Prostate gland (tissue), 2 donors: ENCODE data around the gene DNAJC11. TPM values are rescaled to one million over a fixed set of nuclear protein-coding genes. Genes with fewer than 3 reads are reported as not detected.

Source experiments
- DNase-seq: peaks from one replicate; pipeline ENCODE4 v3.0.0-alpha.2; 2019; ENCODE audit warnings: low spot score
- H3K27ac ChIP-seq, 2 donors: fragments of 200-600 bp; sonication (generic); 2 replicates each; pipeline ENCODE4 v1.5.1; 2017 to 2019
- H3K27me3 ChIP-seq: fragments of 200-600 bp; sonication (generic); replicated peaks from 2 replicates; pipeline ENCODE4 v1.5.1; 2019; ENCODE audit not compliant: insufficient read depth
- H3K36me3 ChIP-seq, 2 donors: fragments of 200-600 bp; sonication (generic); 1 replicate in 1 of 2; 2 replicates in 1 of 2; pipeline versions ENCODE4 v1.5.1 to v1.8.1; 2017 to 2019
- H3K4me1 ChIP-seq: fragments of 200-600 bp; sonication (generic); replicated peaks from 2 replicates; pipeline ENCODE4 v1.5.1; 2019
- H3K4me3 ChIP-seq, 2 donors: fragments of 200-600 bp; sonication (generic); 2 replicates each; pipeline ENCODE4 v1.5.1; 2017 to 2019
- H3K9me3 ChIP-seq: fragments of 200-600 bp; sonication (generic); 2 replicates; pipeline ENCODE4 v1.5.1; 2017
- CTCF ChIP-seq, 4 experiments: fragments of 200-600 bp in 2 of 4; fragments of 450-650 bp in 2 of 4; sonication (generic) in 2 of 4; IDR thresholded peaks; 1 replicate in 3 of 4; 2 replicates in 1 of 4; pipeline ENCODE4 v1.5.1; 2016 to 2019; ENCODE audit warnings: antibody characterized with exemption in 4 of 4, mild to moderate bottlenecking in 2 of 4, moderate library complexity in 2 of 4
- POLR2AphosphoS5 ChIP-seq: sonication (generic); formaldehyde crosslinking; IDR thresholded peaks from one replicate; pipeline ENCODE4 v1.6.1; 2017; ENCODE audit warnings: antibody characterized with exemption
- WGBS: methylation state at CpG from one replicate; pipeline ENCODE4 v1.1.5; 2018; 5-methylcytosine and 5-hydroxymethylcytosine counted together
- intact Hi-C: fragments of 100-400 bp; cut with DNase I; formaldehyde crosslinking; loops from one replicate; pipeline ENCODE4 v1.14.2; 2022
- total RNA-seq, 2 donors: library from RNA; depleted of rRNA; stranded (reverse); fragments of >200 nt; gene quantifications; one replicate each; pipeline ENCODE4 v1.1.0, GENCODE V29; 2016

Gene DNAJC11
- total RNA-seq, 2 donors from 2014 or later, result 32.9 to 52.8 TPM

- Histone ChIP-seq H3K27me3 (no peaks in the 10 kb centered on the region), H3K36me3 (peaks cover 4 to 5% of the 10 kb centered on the region in 2 donors), H3K4me3 (no peak overlapping the region), H3K27ac (no peak overlapping the region), H3K4me1 (peaks cover 24% of the 10 kb centered on the region), H3K9me3 (no peaks in the 10 kb centered on the region)
- no peak for DNase-seq
- TF ChIP-seq POLR2AphosphoS5 (no peak), CTCF (IDR thresholded peaks at IDR 0.05) (no peak)
- intact Hi-C loops, result loop anchor here (5.0 kb wide), 1 partner anchor 42 kb away; no protein-coding TSS in a partner anchor
- 80% methylated on average over 12 of the region's 12 CpGs for WGBS
These were observed 116.4 kb downstream of the DNAJC11 start for GRCh38 chr1:6585081-6585722.

Other genes with a start within 250 kb of the DNAJC11 start
- 10 to 100 TPM; 15.2 to 22.7 TPM for gene TNFRSF25, start 235.6 kb downstream of the DNAJC11 start, total RNA-seq
- 10 to 100 TPM; 11.6 to 21.4 TPM for gene PLEKHG5, start 210.1 kb downstream of the DNAJC11 start, total RNA-seq
- 10 to 100 TPM; 15.7 to 20.9 TPM for gene NOL9, start 147.3 kb downstream of the DNAJC11 start, total RNA-seq
- 1 to 10 TPM in 1 of 2 donors, not detected in 1; 1.5 TPM for gene TAS1R1, start 146.5 kb downstream of the DNAJC11 start, total RNA-seq
- gene ZBTB48, start 121.8 kb downstream of the DNAJC11 start, total RNA-seq, result 10 to 100 TPM; 41.3 to 51.0 TPM
- gene KLHL21, start 98.9 kb downstream of the DNAJC11 start, total RNA-seq, result 100 to 1,000 TPM in 1 of 2 donors, 10 to 100 TPM in 1; 67.1 to 111 TPM
- gene PHF13, start 88.1 kb downstream of the DNAJC11 start, total RNA-seq, result 10 to 100 TPM; 13.8 to 79.2 TPM
- gene THAP3, start 76.9 kb downstream of the DNAJC11 start, total RNA-seq, result 10 to 100 TPM; 37.6 to 42.1 TPM
- gene CAMTA1, start 83.6 kb upstream of the DNAJC11 start, total RNA-seq, result 100 to 1,000 TPM; 100 to 102 TPM